ENCODE data around the gene DPY30. TPM values are rescaled to one million over a fixed set of nuclear protein-coding genes. Genes with fewer than 3 reads are reported as not detected.
A peak's percentile ranks its signal among the peaks of the same experiment; 100 is the strongest.

DPY30 gene
- total and polyA plus RNA-seq, 2 of the 4 experiments (the other 2 are of a cell fraction), result 65.2 to 85.2 TPM

DNA sequence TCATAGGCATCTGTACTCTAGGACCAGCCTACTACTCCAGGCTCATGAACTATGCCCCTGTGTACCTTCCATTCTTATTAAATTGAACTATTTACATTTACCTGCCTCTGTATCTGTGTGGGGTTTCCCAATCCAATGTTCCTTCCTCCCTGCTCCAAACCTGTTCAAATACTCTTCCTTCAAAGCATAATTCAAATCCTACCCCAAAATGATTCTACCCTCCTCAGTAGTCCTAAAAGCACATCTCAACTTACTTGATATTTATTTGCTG is 32.5 kb downstream of the DPY30 start:
- POLR2A ChIA-PET (ENCODE audit: unreplicated experiment), result no interaction called here

More for the DNA sequence above, 32.5 kb downstream of the DPY30 start:
- Histone ChIP-seq H2BK120ac (ENCODE audit: low read depth, low read length) (no peak overlapping the region), H3K9me1 (ENCODE audit: insufficient read depth, low read length) (no peaks in the 10 kb centered on the region; the same call in 1 of the 2 replicates), H3K4me2 (ENCODE audit: low read depth, low read length) (peak overlapping the region; percentile 33; the same call in 1 of the 2 replicates), H3K36me3 (ENCODE audit: control insufficient read depth, insufficient read depth, low read length) (no peaks in the 10 kb centered on the region), H3K79me1 (ENCODE audit: low read depth in 1 of 2, low read length in 2 of 2) (peaks cover 13 to 29% of the 10 kb centered on the region in 2 experiments), H4K8ac (ENCODE audit: low read depth in 2 of 2, low read length in 2 of 2) (no peak overlapping the region), H2BK5ac (ENCODE audit: low read depth, low read length, poor library complexity, severe bottlenecking) (no peak overlapping the region), H3K14ac (replicated peaks; ENCODE audit: low read depth, low read length) (no peak overlapping the region), H3K23ac (ENCODE audit: low read depth, low read length) (no peak overlapping the region), H4K5ac (ENCODE audit: low read depth, low read length) (no peak overlapping the region), H4K91ac (ENCODE audit: insufficient read depth, low read depth, low read length) (no peak overlapping the region), H2BK20ac (ENCODE audit: low read depth, low read length) (no peak overlapping the region), H2AFZ (replicated peaks; ENCODE audit: low read length, poor library complexity) (no peak overlapping the region), H3K4me3 (ENCODE audit: insufficient read depth, low read depth, low read length) (no peak overlapping the region), H2AK9ac (replicated peaks; ENCODE audit: low read depth, low read length, poor library complexity) (no peak overlapping the region), H3K4me1 (ENCODE audit: control insufficient read depth, insufficient read depth, low read length) (peaks cover 5% of the 10 kb centered on the region), H4K20me1 (ENCODE audit: insufficient read depth, low read length) (peaks cover 43% of the 10 kb centered on the region), H3K9me3 (ENCODE audit: control insufficient read depth, insufficient read depth, low read length) (no peaks in the 10 kb centered on the region), H3K27me3 (ENCODE audit: control insufficient read depth, insufficient read depth, low read length) (no peaks in the 10 kb centered on the region), H2BK15ac (ENCODE audit: low read depth, low read length) (no peak overlapping the region), H3K27ac (ENCODE audit: insufficient read depth, low read length) (no peak overlapping the region), H2AK5ac (ENCODE audit: low read depth, low read length) (0 out of 2 replicates have a peak overlapping the region, but pooled peaks have one; percentile 8), H3K9ac (ENCODE audit: low read depth, low read length) (no peak overlapping the region), H3K4ac (ENCODE audit: low read depth, low read length) (no peak overlapping the region), H3K18ac (ENCODE audit: low read depth, low read length) (no peak overlapping the region), H3K56ac (ENCODE audit: extremely low read depth, insufficient read depth, low read length) (no peak overlapping the region)
- BruUV-seq (replicated peaks), result no TSS peak
- TF ChIP-seq NFE2L2 (IDR thresholded peaks at IDR 0.05; ENCODE audit: low read depth, low read length), result no peak
- no peak for TF ChIP-seq RCOR1 (IDR thresholded peaks at IDR 0.05; ENCODE audit: insufficient replicate concordance, low read length)
- no peak for TF ChIP-seq MAZ (IDR thresholded peaks at IDR 0.05; ENCODE audit: borderline replicate concordance, low read depth, low read length)
- TF ChIP-seq, protein P1, sequence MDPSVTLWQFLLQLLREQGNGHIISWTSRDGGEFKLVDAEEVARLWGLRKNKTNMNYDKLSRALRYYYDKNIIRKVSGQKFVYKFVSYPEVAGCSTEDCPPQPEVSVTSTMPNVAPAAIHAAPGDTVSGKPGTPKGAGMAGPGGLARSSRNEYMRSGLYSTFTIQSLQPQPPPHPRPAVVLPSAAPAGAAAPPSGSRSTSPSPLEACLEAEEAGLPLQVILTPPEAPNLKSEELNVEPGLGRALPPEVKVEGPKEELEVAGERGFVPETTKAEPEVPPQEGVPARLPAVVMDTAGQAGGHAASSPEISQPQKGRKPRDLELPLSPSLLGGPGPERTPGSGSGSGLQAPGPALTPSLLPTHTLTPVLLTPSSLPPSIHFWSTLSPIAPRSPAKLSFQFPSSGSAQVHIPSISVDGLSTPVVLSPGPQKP (IDR thresholded peaks at IDR 0.05; ENCODE audit: borderline replicate concordance, low read depth, low read length), result no peak
- TF ChIP-seq USF2 (IDR thresholded peaks at IDR 0.05; ENCODE audit: low read depth, low read length), result no peak
- TF ChIP-seq CTCF (conservative IDR thresholded peaks at IDR 0.05; ENCODE audit: low read depth, low read length), result no peak
- TF ChIP-seq POLR2A (IDR thresholded peaks at IDR 0.05; ENCODE audit: low read depth, low read length), result no peak
- no peak for TF ChIP-seq FOS (IDR thresholded peaks at IDR 0.05; ENCODE audit: low read depth, low read length)
- TF ChIP-seq CHD1 (IDR thresholded peaks at IDR 0.05; ENCODE audit: low read depth, low read length), result no peak
- TF ChIP-seq MXI1 (IDR thresholded peaks at IDR 0.05; ENCODE audit: borderline replicate concordance, low read depth, low read length), result no peak
- no peak for TF ChIP-seq CEBPB (IDR thresholded peaks at IDR 0.05; ENCODE audit: low read depth, low read length)
- TF ChIP-seq MAFK (IDR thresholded peaks at IDR 0.05; ENCODE audit: low read depth, low read length), result no peak
- TF ChIP-seq RAD21 (IDR thresholded peaks at IDR 0.05; ENCODE audit: low read length), result no peak
- no peak for TF ChIP-seq RFX5 (IDR thresholded peaks at IDR 0.05; ENCODE audit: low read depth, low read length)
- in situ Hi-C loops (cut with MboI; ENCODE audit: low sequenced_read_pairs), result no loop called here
- CTCF ChIA-PET, result no interaction called here
- no peak for DNase-seq
- no peak for ATAC-seq (ENCODE audit: low read depth)
- intact Hi-C loops (cut with micrococcal nuclease), result loop anchor here (5.0 to 10.0 kb wide), 3 partner anchors 62 to 170 kb away; no protein-coding TSS in a partner anchor
- dilution Hi-C loops (cut with HindIII; ENCODE audit: low sequenced_read_pairs, unreplicated experiment), result no loop called here
